ENCODE measurements around the gene RAB11FIP4.
"Not testable (repeated sequence)": the region's sequence is repeated elsewhere in the genome, so short reads cannot be mapped to it uniquely, and the experiment has no call there.

The RAB11FIP4 gene, protein sequence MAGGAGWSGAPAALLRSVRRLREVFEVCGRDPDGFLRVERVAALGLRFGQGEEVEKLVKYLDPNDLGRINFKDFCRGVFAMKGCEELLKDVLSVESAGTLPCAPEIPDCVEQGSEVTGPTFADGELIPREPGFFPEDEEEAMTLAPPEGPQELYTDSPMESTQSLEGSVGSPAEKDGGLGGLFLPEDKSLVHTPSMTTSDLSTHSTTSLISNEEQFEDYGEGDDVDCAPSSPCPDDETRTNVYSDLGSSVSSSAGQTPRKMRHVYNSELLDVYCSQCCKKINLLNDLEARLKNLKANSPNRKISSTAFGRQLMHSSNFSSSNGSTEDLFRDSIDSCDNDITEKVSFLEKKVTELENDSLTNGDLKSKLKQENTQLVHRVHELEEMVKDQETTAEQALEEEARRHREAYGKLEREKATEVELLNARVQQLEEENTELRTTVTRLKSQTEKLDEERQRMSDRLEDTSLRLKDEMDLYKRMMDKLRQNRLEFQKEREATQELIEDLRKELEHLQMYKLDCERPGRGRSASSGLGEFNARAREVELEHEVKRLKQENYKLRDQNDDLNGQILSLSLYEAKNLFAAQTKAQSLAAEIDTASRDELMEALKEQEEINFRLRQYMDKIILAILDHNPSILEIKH

DNA sequence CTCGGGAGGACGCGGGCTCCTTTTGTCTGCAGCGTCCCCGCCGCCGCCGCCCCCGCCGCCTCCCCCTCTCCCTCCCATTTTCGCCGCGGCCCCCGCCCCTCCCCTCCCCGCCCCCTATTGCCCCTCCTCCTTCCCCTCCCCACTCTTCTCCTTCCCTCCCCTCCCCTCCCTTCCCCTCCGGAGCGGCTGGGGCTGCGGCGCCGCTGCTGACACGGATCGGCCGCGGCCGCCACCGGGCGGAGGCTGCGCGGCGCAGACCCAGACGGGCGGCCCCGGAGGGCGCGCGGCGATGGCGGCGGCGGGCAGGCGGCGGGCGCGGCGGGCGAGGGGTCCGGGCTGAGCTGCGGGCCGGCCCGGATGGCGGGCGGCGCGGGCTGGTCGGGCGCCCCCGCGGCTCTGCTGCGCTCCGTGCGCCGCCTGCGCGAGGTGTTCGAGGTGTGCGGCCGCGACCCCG, at the start of gene RAB11FIP4:
Gene RAB11FIP4, plus strand, starts transcription at position 180 of the 454 bp plus-strand sequence. Its CDS starts 178 bp downstream, at position 358.
- DNase-seq (ENCODE audit: low read depth), result no peak

DNA sequence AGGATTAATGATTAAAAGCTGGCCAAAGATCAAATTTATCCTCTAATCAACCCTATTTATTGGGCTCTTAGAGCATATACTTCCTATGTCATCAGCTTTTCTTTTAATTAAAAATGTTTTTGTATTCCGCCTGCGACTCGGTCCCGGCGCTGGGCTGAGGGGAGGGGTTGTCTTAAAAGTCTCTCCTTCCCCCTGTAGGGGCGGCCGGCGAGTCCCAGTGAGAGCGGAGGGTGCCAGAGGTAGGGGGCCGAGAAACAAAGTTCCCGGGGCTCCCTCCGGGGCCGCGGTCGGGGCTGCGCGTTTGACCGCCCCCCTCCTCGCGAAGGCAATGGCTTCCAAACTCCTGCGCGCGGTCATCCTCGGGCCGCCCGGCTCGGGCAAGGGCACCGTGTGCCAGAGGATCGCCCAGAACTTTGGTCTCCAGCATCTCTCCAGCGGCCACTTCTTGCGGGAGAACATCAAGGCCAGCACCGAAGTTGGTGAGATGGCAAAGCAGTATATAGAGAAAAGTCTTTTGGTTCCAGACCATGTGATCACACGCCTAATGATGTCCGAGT, 46.2 kb upstream of the RAB11FIP4 start:
- not testable (repeated sequence) for DNase-seq (ENCODE audit: low read depth)

DNA sequence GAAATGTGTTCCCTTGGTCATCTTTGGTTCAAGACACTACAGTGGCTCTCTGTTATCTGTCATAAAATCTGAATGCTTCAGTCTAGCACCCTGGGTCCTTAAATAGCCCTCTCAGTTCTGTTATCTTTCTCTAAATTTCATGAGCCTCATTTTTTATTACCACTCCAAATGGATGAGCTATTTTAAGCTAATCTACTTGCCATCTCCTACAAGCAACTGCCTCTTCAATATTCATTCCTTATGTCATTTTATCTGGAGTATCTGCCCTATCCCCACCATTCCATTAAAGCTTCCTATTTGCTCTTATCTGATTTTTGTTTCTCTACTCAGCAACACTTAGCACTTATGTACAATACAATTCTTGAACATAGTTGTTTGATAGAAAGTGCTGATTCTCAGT, 42.0 kb upstream of the RAB11FIP4 start:
- no peak for DNase-seq (ENCODE audit: low read depth)

DNA sequence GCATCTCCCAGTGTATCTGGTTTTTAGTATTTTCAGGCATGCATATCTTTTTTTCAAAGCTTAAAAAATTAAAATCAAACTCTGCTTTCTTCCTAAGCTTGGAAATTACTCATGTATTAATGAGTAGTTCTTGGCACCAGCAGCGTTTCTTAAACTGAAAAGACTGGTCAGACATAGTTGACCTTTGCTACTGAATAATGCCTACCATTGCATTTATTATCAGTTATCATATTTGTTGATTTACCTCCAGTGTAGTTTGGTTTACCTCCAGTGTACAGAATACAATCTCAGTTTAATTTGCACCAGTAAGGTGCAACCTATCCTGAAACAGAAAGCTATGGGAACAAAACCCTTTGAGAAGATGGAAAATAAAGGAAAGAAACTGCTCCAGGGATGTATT, 35.5 kb upstream of the RAB11FIP4 start:
- DNase-seq (ENCODE audit: low read depth), result no peak

DNA sequence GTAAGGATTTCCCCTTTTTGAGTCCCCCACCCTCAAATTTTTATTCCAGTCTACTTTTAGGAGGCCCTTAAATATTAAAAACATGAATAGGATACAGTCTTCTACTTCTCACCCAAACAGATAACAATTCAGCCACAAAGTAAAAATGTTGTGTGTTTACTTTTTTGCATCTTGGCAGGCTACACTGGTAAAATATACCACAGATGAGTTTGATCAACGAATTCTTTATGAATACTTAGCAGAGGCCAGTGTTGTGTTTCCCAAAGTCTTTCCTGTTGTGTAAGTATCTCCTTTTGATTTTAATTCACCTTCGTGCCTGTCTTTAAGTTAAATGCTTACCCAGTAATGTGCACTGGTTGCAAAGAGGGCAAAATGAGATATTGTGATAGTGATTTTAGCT, 34.4 kb upstream of the RAB11FIP4 start:
- DNase-seq (ENCODE audit: low read depth), result no peak

DNA sequence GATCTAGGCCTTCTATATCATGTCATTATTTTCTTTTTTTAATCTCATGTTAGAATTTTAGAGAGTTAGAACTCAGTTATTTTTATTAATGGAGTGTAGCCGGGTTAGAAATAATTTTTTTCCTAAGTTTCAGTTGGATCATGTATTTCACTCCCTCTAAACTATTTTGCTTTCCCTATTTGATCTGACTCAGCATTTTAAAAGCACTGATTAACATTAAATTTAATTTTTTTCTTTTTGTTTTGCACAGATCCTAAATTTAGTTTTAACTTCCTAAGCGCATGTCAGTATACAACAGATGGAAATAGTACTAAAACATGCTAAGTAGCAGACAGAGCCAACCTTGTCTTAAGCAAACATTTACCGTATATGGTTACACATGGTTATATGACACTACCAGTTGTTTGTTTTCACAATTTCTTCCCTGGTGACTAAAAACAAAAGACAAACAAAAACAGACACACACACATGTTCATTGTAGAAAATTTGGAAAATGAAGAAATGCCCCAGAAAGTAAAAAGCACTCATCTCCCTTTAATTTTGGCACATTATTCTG, 33.6 kb upstream of the RAB11FIP4 start:
- DNase-seq (ENCODE audit: low read depth), result no peak

DNA sequence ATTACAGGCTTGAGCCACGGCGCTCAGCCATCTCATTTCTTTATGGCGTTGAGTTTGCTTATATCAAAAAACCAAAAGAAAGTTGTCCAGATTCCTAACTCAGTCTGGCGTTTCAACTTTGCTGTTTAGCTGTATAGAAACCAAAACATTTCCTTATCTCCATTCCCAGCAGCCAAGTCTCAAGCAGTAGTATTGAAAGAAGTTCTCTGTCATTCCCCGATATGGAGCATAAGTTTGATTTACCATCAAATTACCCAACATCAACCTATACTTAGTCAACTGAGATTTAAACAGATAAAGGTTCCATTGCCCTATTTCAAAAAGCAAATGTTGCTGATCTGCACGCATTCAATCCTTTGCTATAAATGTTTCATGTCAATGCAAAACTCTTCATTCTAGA, 27.5 kb upstream of the RAB11FIP4 start:
- DNase-seq (ENCODE audit: low read depth), result no peak

DNA sequence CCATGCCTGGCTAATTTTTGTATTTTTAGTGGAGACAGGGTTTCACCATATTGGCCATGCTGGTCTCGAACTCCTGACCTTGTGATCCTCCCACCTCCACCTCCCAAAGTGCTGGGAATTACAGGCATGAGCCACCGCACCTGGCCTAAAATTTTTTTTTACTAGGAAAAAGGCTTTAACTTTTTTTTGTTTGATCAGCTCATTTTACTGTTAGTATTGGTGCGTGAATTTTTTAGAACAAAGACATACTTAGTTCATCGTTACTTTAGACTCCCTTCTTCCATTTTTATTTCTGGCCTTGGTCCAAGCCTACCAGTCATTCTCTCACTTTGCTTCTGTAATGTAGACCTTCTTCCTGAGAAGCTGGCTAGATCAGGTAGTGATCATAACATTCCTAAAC, 25.4 kb upstream of the RAB11FIP4 start:
- no peak for DNase-seq (ENCODE audit: low read depth)

DNA sequence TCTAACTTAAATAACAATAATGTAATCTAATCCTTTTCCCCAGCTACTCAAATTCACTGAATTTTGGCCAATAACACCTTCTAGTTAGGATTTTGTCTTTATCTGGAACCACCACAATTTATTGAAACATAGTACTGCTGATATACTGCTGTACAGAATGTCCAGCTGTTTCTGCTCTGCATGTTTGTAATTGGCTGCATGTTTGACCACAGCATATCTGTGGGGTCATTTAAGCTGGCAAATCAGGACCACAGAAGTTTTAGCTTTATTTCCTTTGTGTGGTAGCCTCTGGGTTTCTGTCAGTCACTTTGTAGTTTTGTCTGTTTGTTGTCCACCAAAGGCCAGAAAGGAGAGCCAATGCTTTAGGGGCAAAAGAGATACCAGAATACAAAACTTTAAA, 22.2 kb upstream of the RAB11FIP4 start:
- DNase-seq (ENCODE audit: low read depth), result no peak

DNA sequence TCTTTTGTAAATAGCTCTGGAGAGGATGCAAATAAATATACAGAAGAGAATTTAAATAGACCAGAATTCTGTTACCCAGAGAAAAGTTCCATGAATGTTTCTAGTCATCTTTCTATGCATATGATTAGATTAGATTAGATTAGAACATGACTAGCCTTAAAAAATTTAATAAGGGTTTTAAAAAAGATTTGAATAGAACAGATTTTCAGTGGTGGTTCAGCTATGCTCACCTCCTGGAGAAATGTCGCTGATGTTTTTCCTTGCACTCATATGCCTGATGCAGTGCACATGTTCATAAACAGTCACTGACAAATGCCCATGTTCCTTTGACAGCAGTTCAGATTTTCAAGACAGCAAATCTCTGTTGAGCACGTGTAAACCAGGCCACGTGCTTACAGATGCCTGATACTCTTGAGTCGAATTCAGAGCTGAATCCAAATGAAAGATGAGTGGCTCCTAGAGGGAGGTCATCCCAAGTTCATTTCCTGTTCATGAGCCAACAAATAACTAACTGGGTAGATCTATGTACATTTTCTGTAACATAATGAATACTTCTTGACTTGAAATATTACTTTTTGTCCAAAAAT, 19.9 kb upstream of the RAB11FIP4 start:
- DNase-seq (ENCODE audit: low read depth), result no peak

DNA sequence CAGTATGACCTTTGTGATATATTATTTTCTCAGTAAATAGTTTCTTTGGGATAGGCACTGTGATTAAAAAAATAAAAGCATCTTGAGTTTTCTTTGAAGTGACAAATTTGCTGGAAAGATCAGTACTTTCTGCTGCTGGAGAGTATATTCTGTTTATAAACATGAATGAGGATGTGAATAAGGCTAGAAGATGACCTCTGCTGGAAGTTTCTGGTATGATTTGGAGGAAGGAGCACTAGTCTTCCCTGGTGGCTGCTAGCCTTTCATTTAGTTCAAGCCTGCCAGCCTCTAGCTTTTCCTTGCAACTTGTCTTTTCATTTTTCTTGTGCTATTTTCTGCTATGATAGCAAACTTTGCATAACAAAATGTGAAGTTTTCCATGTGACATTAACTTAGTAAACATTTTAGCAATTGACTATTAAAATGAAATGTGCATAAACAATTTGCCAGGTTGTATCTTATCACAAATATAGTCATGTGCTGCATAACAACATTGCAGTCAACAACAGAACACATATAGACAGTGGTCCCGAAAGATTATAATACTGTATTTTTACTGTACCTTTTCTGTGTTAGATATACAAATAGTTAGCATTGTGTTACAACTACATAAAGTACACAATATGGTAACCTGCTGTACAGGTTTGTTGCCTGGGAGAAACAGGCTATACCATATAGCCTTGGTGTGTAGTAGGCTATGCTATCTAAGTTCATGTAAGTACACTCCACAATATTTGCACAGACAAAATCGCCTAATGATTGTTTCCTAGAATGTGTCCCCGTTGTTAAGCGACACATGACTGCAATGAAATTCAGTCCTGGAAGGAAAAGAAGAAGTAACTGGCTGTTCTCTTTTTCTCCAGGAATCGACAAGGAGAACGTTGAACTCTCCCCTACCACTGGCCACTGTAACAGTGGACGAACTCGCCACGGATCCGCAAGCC, 18.1 kb upstream of the RAB11FIP4 start:
- DNase-seq (ENCODE audit: low read depth), result no peak

DNA sequence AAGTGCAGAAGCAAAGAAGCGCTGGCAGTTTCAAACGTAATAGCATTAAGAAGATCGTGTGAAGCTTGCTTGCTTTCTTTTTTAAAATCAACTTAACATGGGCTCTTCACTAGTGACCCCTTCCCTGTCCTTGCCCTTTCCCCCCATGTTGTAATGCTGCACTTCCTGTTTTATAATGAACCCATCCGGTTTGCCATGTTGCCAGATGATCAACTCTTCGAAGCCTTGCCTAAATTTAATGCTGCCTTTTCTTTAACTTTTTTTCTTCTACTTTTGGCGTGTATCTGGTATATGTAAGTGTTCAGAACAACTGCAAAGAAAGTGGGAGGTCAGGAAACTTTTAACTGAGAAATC, 17.4 kb upstream of the RAB11FIP4 start:
- no peak for DNase-seq (ENCODE audit: low read depth)

DNA sequence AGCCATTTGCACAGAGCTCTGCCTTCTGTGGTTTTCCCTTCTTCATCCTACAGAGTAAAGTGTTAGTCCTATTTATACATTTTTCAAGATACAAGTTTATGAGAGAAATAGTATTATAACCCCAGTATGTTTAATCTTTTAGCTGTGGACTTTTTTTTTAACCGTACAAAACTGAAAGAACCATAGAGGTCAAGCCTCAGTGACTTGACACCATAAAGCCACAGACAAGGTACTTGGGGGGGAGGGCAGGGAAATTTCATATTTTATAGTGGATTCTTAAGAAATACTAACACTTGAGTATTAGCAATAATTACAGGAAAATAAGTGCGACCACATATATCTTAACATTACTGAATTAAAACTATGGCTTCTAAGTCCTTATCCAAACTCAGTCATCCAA, 17.0 kb upstream of the RAB11FIP4 start:
- DNase-seq (ENCODE audit: low read depth), result no peak

DNA sequence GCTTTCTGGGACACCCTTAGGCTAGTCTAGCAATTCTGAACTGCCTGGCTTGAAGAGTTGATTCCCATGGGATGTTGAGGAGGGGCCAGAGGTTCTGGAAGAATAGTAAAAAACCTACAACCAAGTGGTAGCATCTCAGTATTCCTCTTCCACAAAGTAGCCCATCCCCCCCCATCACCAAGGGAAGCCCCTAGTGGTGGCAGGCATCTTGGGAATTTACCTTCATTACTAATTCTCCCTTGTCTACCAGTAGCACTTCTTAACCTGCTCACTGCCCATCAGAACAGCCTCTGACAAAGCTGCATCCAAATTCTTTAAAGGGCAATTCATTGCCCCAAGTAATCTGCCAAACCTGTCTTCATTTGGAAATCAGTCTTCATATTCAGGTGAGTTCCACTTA, 12.8 kb upstream of the RAB11FIP4 start:
- DNase-seq (ENCODE audit: low read depth), result no peak

DNA sequence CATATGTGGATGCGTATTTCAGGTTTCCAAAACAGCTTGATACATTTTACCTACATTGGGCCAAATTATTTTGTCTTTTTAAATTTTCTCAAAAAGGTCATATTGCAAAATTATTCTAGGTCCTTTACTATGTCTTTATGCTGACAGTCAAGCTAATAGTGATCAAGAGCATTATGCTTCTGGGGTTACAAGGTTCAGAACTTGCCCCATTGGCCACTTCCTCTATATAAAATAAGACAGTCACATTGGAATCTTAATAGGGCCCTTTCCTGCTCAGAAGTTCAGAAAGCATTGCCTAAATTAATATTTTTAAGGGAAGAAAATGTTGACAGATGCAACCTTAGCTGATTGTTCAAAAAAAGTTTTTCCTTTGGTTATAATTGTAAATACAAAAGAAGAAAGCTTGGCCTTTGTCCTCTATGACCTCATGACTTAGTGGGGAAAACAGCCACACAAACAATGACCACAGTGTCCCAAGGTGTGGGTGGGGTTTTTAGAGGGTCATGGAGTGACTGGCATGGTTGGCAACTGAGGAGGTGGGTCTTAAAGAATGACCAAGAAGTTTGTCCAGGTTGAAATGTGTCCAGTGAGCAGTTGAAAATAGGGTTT, 11.8 kb upstream of the RAB11FIP4 start:
- no peak for DNase-seq (ENCODE audit: low read depth)

DNA sequence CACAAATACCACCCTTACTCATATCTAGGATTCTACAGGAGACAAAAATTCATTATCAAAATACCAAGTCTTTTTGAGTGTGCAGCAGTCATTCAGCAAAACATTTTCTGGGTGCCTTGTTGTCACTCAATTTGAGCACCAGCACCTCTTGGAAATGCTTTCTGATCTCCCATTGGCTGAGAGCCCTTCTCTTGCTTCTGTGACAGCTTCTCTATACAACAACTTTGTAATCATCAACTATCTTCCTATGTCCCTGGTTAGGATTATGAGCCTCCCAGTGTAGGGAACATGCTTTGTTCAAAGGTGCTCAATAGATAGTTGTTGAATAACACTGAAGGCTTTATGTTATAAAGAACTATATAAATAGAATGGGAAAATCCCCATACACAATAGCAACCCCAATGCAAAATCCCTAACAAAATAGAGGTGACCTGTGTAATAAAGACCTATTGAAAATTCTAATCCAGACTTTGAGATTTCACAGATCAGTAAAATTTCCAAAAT, 10.3 kb upstream of the RAB11FIP4 start:
- no peak for DNase-seq (ENCODE audit: low read depth)

DNA sequence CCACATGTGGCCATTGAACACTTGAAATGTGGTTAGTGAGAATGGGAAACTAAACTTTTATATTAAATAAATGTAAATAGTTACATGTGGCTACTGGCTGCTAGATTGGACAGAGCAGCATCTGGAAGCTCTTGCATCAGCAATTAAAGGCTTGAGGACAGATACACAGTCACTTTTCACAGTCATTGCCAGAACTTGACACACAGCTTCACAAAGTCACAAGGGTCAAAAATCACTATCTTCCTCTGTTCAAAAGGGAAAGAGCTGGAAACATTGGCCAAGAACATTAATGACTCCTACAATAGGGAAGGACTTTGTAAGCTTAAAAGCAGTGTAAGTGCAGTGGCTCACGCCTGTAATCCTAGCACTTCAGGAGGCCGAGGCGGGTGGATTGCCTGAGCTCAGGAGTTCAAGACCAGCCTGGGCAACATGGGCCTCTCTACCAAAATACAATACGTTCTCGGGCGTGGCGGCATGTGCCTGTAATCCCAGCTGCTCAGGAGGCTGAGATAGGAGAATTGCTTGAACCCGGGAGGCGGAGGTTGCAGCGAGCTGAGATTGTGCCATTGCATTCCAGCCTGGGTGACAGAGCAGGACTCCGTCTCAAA, 8.7 kb upstream of the RAB11FIP4 start:
- DNase-seq (ENCODE audit: low read depth), result not testable (repeated sequence)

DNA sequence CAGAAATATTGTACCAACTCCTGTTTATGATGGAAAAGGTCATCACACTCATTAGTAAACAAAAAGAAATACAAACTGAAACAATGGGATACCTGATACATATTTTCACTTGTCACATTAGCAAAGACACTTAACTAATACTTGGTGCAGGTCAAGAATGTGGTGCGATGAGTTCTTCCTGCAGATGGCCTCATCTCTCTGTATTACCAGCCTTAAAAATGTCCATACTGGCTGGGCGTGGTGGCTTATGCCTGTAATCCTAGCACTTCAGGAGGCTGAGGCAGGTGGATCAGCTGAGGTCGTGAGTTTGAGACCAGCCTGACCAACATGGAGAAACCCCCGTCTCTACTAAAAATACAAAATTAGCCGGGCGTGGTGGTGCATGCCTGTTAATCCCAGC, 8.0 kb upstream of the RAB11FIP4 start:
- DNase-seq (ENCODE audit: low read depth), result not testable (repeated sequence)

DNA sequence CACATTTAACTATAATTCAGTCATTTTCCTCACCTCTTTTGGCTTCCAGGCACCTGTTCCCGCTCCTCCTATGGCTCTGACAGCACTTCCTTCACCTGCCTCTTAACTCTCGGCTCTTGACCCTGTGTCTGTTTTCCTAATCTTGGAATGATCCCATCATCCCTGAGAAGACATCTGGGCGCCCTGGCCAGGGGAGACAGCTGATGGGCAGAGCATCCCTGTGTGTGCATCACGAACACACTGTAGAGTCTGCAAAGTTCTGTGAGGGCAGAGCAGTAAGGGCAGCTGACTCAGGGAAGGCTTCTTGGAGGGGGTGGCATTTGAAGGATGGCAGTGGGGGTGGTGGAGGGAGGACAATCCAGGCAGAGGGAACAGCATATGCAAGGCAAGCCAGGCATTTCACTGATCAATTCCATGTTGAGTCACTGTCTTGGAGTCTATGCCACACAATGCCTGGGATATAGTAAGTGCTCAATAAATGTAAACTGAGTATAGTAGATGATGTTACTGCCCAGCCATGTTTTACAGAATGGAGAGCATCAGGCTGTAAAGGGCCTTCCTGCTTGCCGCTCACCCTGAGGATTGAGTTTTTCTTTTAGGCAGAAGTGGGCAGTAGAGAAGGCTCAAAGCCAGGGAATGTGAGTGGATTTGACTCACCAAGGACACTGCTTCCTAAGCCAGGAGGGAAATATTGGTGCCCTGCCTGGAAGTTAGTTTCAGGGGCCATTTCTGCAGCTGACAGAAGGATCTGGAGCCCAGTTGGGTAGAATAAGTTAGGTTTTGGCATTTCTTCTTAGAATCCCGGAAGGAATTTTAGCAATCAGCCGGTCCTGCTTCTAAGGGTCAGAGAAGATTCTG, 5.8 kb upstream of the RAB11FIP4 start:
- DNase-seq (ENCODE audit: low read depth), result no peak
